ENCODE data around the gene DHRSX.
"Not testable (repeated sequence)": the region's sequence is repeated elsewhere in the genome, so short reads cannot be mapped to it uniquely, and the experiment has no call there.

- TF ChIP-seq ZNF138 (tag by site-specific recombination; IDR thresholded peaks at IDR 0.05; ENCODE audit: borderline replicate concordance); ZNF501 (tag by site-specific recombination; IDR thresholded peaks at IDR 0.05); ZNF830 (tag by site-specific recombination; IDR thresholded peaks at IDR 0.05; ENCODE audit: low read depth); CTCF (tag by site-specific recombination; IDR thresholded peaks at IDR 0.05); KLF16 (tag by site-specific recombination; IDR thresholded peaks at IDR 0.05); YY1 (tag by site-specific recombination; IDR thresholded peaks at IDR 0.05); ZNF335 (tag by site-specific recombination; conservative IDR thresholded peaks at IDR 0.05); ZBTB8A (tag by site-specific recombination; IDR thresholded peaks at IDR 0.05); ZNF521 (tag by site-specific recombination; IDR thresholded peaks at IDR 0.05); TRIM28 (IDR thresholded peaks at IDR 0.05; ENCODE audit: borderline replicate concordance, low read length); AEBP2 (tag by site-specific recombination; IDR thresholded peaks at IDR 0.05; ENCODE audit: borderline replicate concordance): not testable (repeated sequence)
- TF ChIP-seq, protein P1, sequence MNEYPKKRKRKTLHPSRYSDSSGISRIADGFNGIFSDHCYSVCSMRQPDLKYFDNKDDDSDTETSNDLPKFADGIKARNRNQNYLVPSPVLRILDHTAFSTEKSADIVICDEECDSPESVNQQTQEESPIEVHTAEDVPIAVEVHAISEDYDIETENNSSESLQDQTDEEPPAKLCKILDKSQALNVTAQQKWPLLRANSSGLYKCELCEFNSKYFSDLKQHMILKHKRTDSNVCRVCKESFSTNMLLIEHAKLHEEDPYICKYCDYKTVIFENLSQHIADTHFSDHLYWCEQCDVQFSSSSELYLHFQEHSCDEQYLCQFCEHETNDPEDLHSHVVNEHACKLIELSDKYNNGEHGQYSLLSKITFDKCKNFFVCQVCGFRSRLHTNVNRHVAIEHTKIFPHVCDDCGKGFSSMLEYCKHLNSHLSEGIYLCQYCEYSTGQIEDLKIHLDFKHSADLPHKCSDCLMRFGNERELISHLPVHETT (tag by site-specific recombination; IDR thresholded peaks at IDR 0.05): not testable (repeated sequence)
Observed at GRCh38 chrX:2359522-2359921, 141.3 kb downstream of the DHRSX start.

Measured in HEK293 (cell line).